HG03139 (cell line): ENCODE data around the gene GRM2.
"Not testable (repeated sequence)": the region's sequence is repeated elsewhere in the genome, so short reads cannot be mapped to it uniquely, and the experiment has no call there.

Experiments used
- ATAC-seq: cut with Tn5 transposase; IDR thresholded peaks from one replicate; pipeline ENCODE4 v1.9.1; 2021; ENCODE audit not compliant: unreplicated experiment

The GRM2 gene

GRCh38 chr3:51721062-51721745 lies 14.3 kb downstream of the GRM2 start:
- no peak for ATAC-seq

- no peak for ATAC-seq
Observed at GRCh38 chr3:51722362-51722761, 15.5 kb downstream of the GRM2 start.

- no peak for ATAC-seq
Observed at GRCh38 chr3:51727500-51727899, 20.6 kb downstream of the GRM2 start.

GRCh38 chr3:51729042-51729633 lies 22.3 kb downstream of the GRM2 start:
- no peak for ATAC-seq

- no peak for ATAC-seq
Observed at GRCh38 chr3:51733859-51734571, 27.1 kb downstream of the GRM2 start.

GRCh38 chr3:51734572-51734907 lies 27.7 kb downstream of the GRM2 start:
- no peak for ATAC-seq

GRCh38 chr3:51735039-51735438 lies 28.2 kb downstream of the GRM2 start:
- no peak for ATAC-seq

GRCh38 chr3:51735950-51736349 lies 29.1 kb downstream of the GRM2 start:
- no peak for ATAC-seq

- no peak for ATAC-seq
Observed at GRCh38 chr3:51739110-51739509, 32.2 kb downstream of the GRM2 start.

- ATAC-seq = not testable (repeated sequence)
Observed at GRCh38 chr3:51742320-51742719, 35.5 kb downstream of the GRM2 start.

GRCh38 chr3:51742978-51743377 lies 36.1 kb downstream of the GRM2 start:
- ATAC-seq = not testable (repeated sequence)

GRCh38 chr3:51747840-51748239 lies 41.0 kb downstream of the GRM2 start:
- no peak for ATAC-seq

GRCh38 chr3:51748327-51748726 lies 41.5 kb downstream of the GRM2 start:
- ATAC-seq = no peak

GRCh38 chr3:51750878-51751277 lies 44.0 kb downstream of the GRM2 start:
- ATAC-seq = no peak

GRCh38 chr3:51751287-51751686 lies 44.4 kb downstream of the GRM2 start:
- no peak for ATAC-seq

GRCh38 chr3:51753763-51754750 lies 47.2 kb downstream of the GRM2 start:
- not testable (repeated sequence) for ATAC-seq

GRCh38 chr3:51759203-51759602 lies 52.3 kb downstream of the GRM2 start:
- ATAC-seq = no peak
